Mesendoderm (in vitro differentiated cells): ENCODE measurements around the gene SNX30.

Experiments
- DNase-seq: peaks from one replicate; pipeline ENCODE4 v3.0.0; 2013
- H2AK5ac ChIP-seq: 2 replicates; pipeline ENCODE4 v1.6.1; 2013; ENCODE audit warnings: low read length, inconsistent platforms
- H2BK120ac ChIP-seq: 2 replicates; pipeline ENCODE4 v1.6.1; 2013; ENCODE audit warnings: low read depth, mild to moderate bottlenecking, low read length, moderate library complexity, mixed read lengths
- H2BK15ac ChIP-seq: replicated peaks from 2 replicates; pipeline ENCODE4 v1.6.1; 2013; ENCODE audit warnings: low read depth, mild to moderate bottlenecking, moderate library complexity
- H2BK5ac ChIP-seq: 2 replicates; pipeline ENCODE4 v1.6.1; 2013; ENCODE audit warnings: low read length, inconsistent platforms
- H3K18ac ChIP-seq: 2 replicates; pipeline ENCODE4 v1.6.1; 2013; ENCODE audit warnings: mild to moderate bottlenecking, low read length, mixed read lengths
- H3K23ac ChIP-seq: one replicate; pipeline ENCODE4 v1.6.1; 2013; ENCODE audit warnings: low read length
- H3K27ac ChIP-seq: 2 replicates; pipeline ENCODE4 v1.5.1; 2013; ENCODE audit warnings: low read depth, mild to moderate bottlenecking, inconsistent platforms, low read length, moderate library complexity
- H3K27me3 ChIP-seq: 2 replicates; pipeline ENCODE4 v1.6.1; 2013; ENCODE audit warnings: low read length, control low read depth, mild to moderate bottlenecking, inconsistent platforms; ENCODE audit not compliant: insufficient read depth, poor library complexity
- H3K36me3 ChIP-seq: 2 replicates; pipeline ENCODE4 v1.6.1; 2013; ENCODE audit warnings: low read length, inconsistent platforms; ENCODE audit not compliant: control insufficient read depth, insufficient read depth
- H3K4ac ChIP-seq: one replicate; pipeline ENCODE4 v1.6.1; 2013; ENCODE audit warnings: low read depth, mild to moderate bottlenecking, low read length, moderate library complexity
- H3K4me1 ChIP-seq: 2 replicates; pipeline ENCODE4 v1.6.1; 2013; ENCODE audit warnings: low read depth, low read length, inconsistent platforms; ENCODE audit not compliant: control insufficient read depth
- H3K4me2 ChIP-seq: 2 replicates; pipeline ENCODE4 v1.6.1; 2013; ENCODE audit warnings: low read length
- H3K4me3 ChIP-seq: 2 replicates; pipeline ENCODE4 v1.5.1; 2013; ENCODE audit warnings: mild to moderate bottlenecking, low read length
- H3K56ac ChIP-seq: one replicate; pipeline ENCODE4 v1.6.1; 2013; ENCODE audit warnings: low read length
- H3K79me1 ChIP-seq: 2 replicates; pipeline ENCODE4 v1.6.1; 2013; ENCODE audit warnings: low read length, inconsistent platforms
- H3K79me2 ChIP-seq: 2 replicates; pipeline ENCODE4 v1.6.1; 2013; ENCODE audit warnings: mild to moderate bottlenecking, low read length; ENCODE audit not compliant: control insufficient read depth, insufficient read depth
- H3K9ac ChIP-seq: 2 replicates; pipeline ENCODE4 v1.6.1; 2013; ENCODE audit warnings: low read length, inconsistent platforms
- H4K5ac ChIP-seq: one replicate; pipeline ENCODE4 v1.6.1; 2013; ENCODE audit warnings: low read length
- H4K8ac ChIP-seq: one replicate; pipeline ENCODE4 v1.6.1; 2013; ENCODE audit warnings: low read depth, mild to moderate bottlenecking, control low read depth, low read length, moderate library complexity
- WGBS: extraction: QIAGEN DNeasy Blood & Tissue Kit; methylation state at CpG from one replicate; pipeline ENCODE4 v1.1.7; 2013; ENCODE audit warnings: low lambda C conversion rate, missing lambda C conversion rate; ENCODE audit not compliant: insufficient coverage; ENCODE audit errors: extremely low coverage; 5-methylcytosine and 5-hydroxymethylcytosine counted together

Gene SNX30

DNA sequence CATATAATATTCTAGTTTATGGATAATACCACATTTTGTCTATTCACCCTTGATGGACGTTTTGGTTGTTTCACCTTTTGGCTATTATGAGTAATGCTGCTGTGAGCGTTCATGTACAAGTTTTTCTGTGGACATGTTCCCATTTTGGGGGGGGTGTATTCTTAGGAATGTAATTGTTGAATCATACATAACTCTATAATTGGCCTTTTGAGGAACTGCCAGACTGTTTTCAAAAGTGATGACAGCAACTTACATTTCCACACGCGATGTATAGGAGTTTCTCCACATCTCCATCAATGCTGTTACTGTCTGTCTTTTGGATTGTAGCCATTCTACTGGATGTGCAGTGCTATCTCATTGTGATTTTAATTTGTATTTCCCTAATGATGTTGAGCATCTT is 70.3 kb downstream of the SNX30 start:
- H3K18ac ChIP-seq: no peak overlapping the region
- no peaks in the 10 kb centered on the region for H3K79me2 ChIP-seq
- no peak overlapping the region for H3K56ac ChIP-seq
- H2AK5ac ChIP-seq: no peak overlapping the region
- no peak overlapping the region for H4K5ac ChIP-seq
- DNase-seq: no peak
- H3K4me3 ChIP-seq: no peak overlapping the region
- WGBS: no CpG with 5 or more reads among the region's 4 CpGs
- no peaks in the 10 kb centered on the region for H3K4me1 ChIP-seq
- no peak overlapping the region for H2BK120ac ChIP-seq
- H3K27ac ChIP-seq: no peak overlapping the region
- no peak overlapping the region for H3K9ac ChIP-seq
- H2BK5ac ChIP-seq: no peak overlapping the region
- no peak overlapping the region for H3K4me2 ChIP-seq
- H3K27me3 ChIP-seq: no peaks in the 10 kb centered on the region
- H2BK15ac ChIP-seq: no peak overlapping the region
- no peak overlapping the region for H4K8ac ChIP-seq
- no peaks in the 10 kb centered on the region for H3K36me3 ChIP-seq
- no peak overlapping the region for H3K4ac ChIP-seq
- H3K79me1 ChIP-seq: no peaks in the 10 kb centered on the region
- no peak overlapping the region for H3K23ac ChIP-seq

DNA sequence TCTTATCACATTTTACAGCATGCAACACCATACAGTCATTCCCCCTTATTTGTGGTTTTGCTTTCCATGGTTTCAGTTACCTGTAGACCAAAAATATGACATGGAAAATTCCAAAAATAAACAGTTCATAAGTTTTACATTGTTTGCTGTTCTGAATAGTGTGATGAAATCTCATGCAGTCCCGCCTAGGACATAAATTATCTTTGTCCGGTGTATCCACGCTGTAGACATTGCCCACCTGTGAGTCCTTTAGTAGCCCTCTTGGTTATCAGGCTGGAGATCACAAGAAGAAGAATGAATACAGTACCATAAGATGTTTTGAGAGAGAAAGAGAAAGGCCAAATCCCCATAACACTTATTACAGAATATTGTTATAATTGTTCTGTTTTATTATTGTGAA is 72.1 kb downstream of the SNX30 start:
- H3K23ac ChIP-seq: no peak overlapping the region
- no peak overlapping the region for H4K8ac ChIP-seq
- H2AK5ac ChIP-seq: no peak overlapping the region
- DNase-seq: no peak
- no peaks in the 10 kb centered on the region for H3K79me2 ChIP-seq
- H2BK5ac ChIP-seq: no peak overlapping the region
- no peak overlapping the region for H4K5ac ChIP-seq
- no peak overlapping the region for H2BK120ac ChIP-seq
- no peak overlapping the region for H3K4me3 ChIP-seq
- no peaks in the 10 kb centered on the region for H3K27me3 ChIP-seq
- no peak overlapping the region for H3K9ac ChIP-seq
- H3K18ac ChIP-seq: no peak overlapping the region
- H2BK15ac ChIP-seq: no peak overlapping the region
- no peak overlapping the region for H3K4me2 ChIP-seq
- no peaks in the 10 kb centered on the region for H3K79me1 ChIP-seq
- no peak overlapping the region for H3K27ac ChIP-seq
- H3K36me3 ChIP-seq: no peaks in the 10 kb centered on the region
- no peak overlapping the region for H3K4ac ChIP-seq
- H3K4me1 ChIP-seq: no peaks in the 10 kb centered on the region
- WGBS: no CpG with 5 or more reads among the region's 3 CpGs
- no peak overlapping the region for H3K56ac ChIP-seq

GRCh38 chr9:112823257-112823656 is 72.7 kb downstream of the SNX30 start:
- H3K23ac ChIP-seq: no peak overlapping the region
- H3K56ac ChIP-seq: no peak overlapping the region
- no peak overlapping the region for H3K4ac ChIP-seq
- no peak for DNase-seq
- no peak overlapping the region for H2AK5ac ChIP-seq
- H3K18ac ChIP-seq: no peak overlapping the region
- H3K79me2 ChIP-seq: no peaks in the 10 kb centered on the region
- H2BK120ac ChIP-seq: no peak overlapping the region
- no peak overlapping the region for H3K27ac ChIP-seq
- no peak overlapping the region for H2BK15ac ChIP-seq
- no peak overlapping the region for H4K5ac ChIP-seq
- H3K27me3 ChIP-seq: no peaks in the 10 kb centered on the region
- no CpG with 5 or more reads among the region's 3 CpGs for WGBS
- H2BK5ac ChIP-seq: no peak overlapping the region
- H4K8ac ChIP-seq: no peak overlapping the region
- H3K79me1 ChIP-seq: no peaks in the 10 kb centered on the region
- H3K4me1 ChIP-seq: no peaks in the 10 kb centered on the region
- no peak overlapping the region for H3K4me2 ChIP-seq
- no peak overlapping the region for H3K4me3 ChIP-seq
- H3K9ac ChIP-seq: no peak overlapping the region
- H3K36me3 ChIP-seq: no peaks in the 10 kb centered on the region

DNA sequence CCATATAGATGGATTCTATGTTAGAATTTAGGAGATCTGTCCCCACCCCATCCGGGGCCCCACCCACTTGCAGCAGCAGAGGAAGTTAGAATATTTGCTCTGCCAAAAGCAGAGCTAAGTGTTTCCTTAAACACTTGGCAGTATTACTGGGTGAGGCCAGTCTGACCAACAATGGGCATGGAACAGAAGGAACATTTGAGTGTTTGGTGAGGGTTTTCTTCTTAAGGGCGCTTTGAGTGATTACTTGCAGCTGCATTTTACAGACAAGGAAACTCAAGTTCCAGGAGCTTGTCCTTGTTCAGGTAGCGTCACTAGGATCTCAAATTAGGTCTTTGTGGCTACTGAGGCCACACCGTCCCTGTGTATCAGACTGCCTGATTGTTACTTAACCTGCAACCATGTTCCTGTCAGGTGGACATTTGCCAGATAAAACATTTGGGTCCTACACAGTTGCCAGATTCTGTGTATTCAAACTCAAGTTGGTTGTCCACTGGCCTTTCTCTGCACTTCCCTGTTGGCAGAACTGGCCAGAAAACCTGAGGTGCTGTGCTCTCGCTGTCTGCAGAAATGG is 80.8 kb downstream of the SNX30 start:
- no peaks in the 10 kb centered on the region for H3K79me2 ChIP-seq
- no peak overlapping the region for H3K9ac ChIP-seq
- no peak overlapping the region for H3K23ac ChIP-seq
- no peak overlapping the region for H3K4ac ChIP-seq
- H4K5ac ChIP-seq: no peak overlapping the region
- H2BK5ac ChIP-seq: no peak overlapping the region
- H2BK120ac ChIP-seq: no peak overlapping the region
- no peak overlapping the region for H2AK5ac ChIP-seq
- DNase-seq: no peak
- no peak overlapping the region for H3K18ac ChIP-seq
- no CpG with 5 or more reads among the region's 5 CpGs for WGBS
- H3K4me3 ChIP-seq: no peak overlapping the region
- no peaks in the 10 kb centered on the region for H3K27me3 ChIP-seq
- H3K79me1 ChIP-seq: no peaks in the 10 kb centered on the region
- H3K27ac ChIP-seq: no peak overlapping the region
- H3K4me2 ChIP-seq: no peak overlapping the region
- H3K56ac ChIP-seq: no peak overlapping the region
- no peaks in the 10 kb centered on the region for H3K36me3 ChIP-seq
- no peak overlapping the region for H4K8ac ChIP-seq
- H2BK15ac ChIP-seq: no peak overlapping the region
- H3K4me1 ChIP-seq: no peaks in the 10 kb centered on the region

- no peak overlapping the region for H3K4ac ChIP-seq
- H3K27me3 ChIP-seq: no peaks in the 10 kb centered on the region
- H3K4me2 ChIP-seq: no peak overlapping the region
- H4K5ac ChIP-seq: no peak overlapping the region
- no peak overlapping the region for H3K18ac ChIP-seq
- H3K9ac ChIP-seq: no peak overlapping the region
- no peak for DNase-seq
- no peaks in the 10 kb centered on the region for H3K79me1 ChIP-seq
- H3K4me1 ChIP-seq: no peaks in the 10 kb centered on the region
- no peak overlapping the region for H2BK5ac ChIP-seq
- H3K27ac ChIP-seq: no peak overlapping the region
- H4K8ac ChIP-seq: no peak overlapping the region
- H2AK5ac ChIP-seq: no peak overlapping the region
- no peak overlapping the region for H2BK120ac ChIP-seq
- H3K23ac ChIP-seq: no peak overlapping the region
- H2BK15ac ChIP-seq: no peak overlapping the region
- H3K79me2 ChIP-seq: no peaks in the 10 kb centered on the region
- no peak overlapping the region for H3K56ac ChIP-seq
- no CpG with 5 or more reads among the region's 3 CpGs for WGBS
- no peak overlapping the region for H3K4me3 ChIP-seq
- H3K36me3 ChIP-seq: no peaks in the 10 kb centered on the region
These were observed 81.4 kb downstream of the SNX30 start for GRCh38 chr9:112831969-112832368.

GRCh38 chr9:112833081-112833480 is 82.5 kb downstream of the SNX30 start:
- Histone ChIP-seq H3K18ac (no peak overlapping the region), H3K36me3 (no peaks in the 10 kb centered on the region), H3K4me3 (no peak overlapping the region), H3K4me1 (no peaks in the 10 kb centered on the region), H3K56ac (no peak overlapping the region), H2BK5ac (no peak overlapping the region), H2BK15ac (no peak overlapping the region), H3K4ac (no peak overlapping the region), H2AK5ac (no peak overlapping the region), H3K79me1 (no peaks in the 10 kb centered on the region), H3K79me2 (no peaks in the 10 kb centered on the region), H3K27ac (no peak overlapping the region), H3K9ac (no peak overlapping the region), H3K4me2 (no peak overlapping the region), H3K27me3 (no peaks in the 10 kb centered on the region), H3K23ac (no peak overlapping the region), H4K8ac (no peak overlapping the region), H4K5ac (no peak overlapping the region), H2BK120ac (no peak overlapping the region)
- no CpG with 5 or more reads among the region's 4 CpGs for WGBS
- DNase-seq: no peak
